HG02642 (cell line): Measurements from ENCODE around the gene OTOF.

ENCODE experiments used
- ATAC-seq: cut with Tn5 transposase; IDR thresholded peaks from one replicate; pipeline ENCODE4 v1.9.1; 2021; ENCODE audit warnings: mild to moderate bottlenecking; ENCODE audit not compliant: unreplicated experiment, poor library complexity

OTOF gene

GRCh38 chr2:26477911-26478253 lies at the start of gene OTOF:
OTOF (minus strand) TSS chr2:26478124.
- ATAC-seq: no peak

GRCh38 chr2:26526589-26526988 lies 48.7 kb upstream of the OTOF start:
- no peak for ATAC-seq

GRCh38 chr2:26526105-26526504 lies 48.2 kb upstream of the OTOF start:
- ATAC-seq: no peak

- no peak for ATAC-seq
Measured at GRCh38 chr2:26523750-26524149, 45.8 kb upstream of the OTOF start.

GRCh38 chr2:26522751-26523171 lies 44.8 kb upstream of the OTOF start:
- ATAC-seq: no peak

- no peak for ATAC-seq
Measured at GRCh38 chr2:26522325-26522724, 44.4 kb upstream of the OTOF start.

- no peak for ATAC-seq
Measured at GRCh38 chr2:26521913-26522180, 43.9 kb upstream of the OTOF start.

- ATAC-seq: no peak
Measured at GRCh38 chr2:26521054-26521912, 43.4 kb upstream of the OTOF start.

GRCh38 chr2:26520148-26520449 lies 42.2 kb upstream of the OTOF start:
- no peak for ATAC-seq

GRCh38 chr2:26519396-26520147 lies 41.6 kb upstream of the OTOF start:
- ATAC-seq: no peak

- ATAC-seq: no peak
Measured at GRCh38 chr2:26516781-26517180, 38.9 kb upstream of the OTOF start.

GRCh38 chr2:26516246-26516645 lies 38.3 kb upstream of the OTOF start:
- no peak for ATAC-seq

- ATAC-seq: no peak
Measured at GRCh38 chr2:26515771-26516170, 37.8 kb upstream of the OTOF start.

- no peak for ATAC-seq
Measured at GRCh38 chr2:26514045-26514444, 36.1 kb upstream of the OTOF start.

- ATAC-seq: no peak
Measured at GRCh38 chr2:26513261-26513660, 35.3 kb upstream of the OTOF start.

- no peak for ATAC-seq
Measured at GRCh38 chr2:26511466-26511865, 33.5 kb upstream of the OTOF start.

GRCh38 chr2:26510344-26510973 lies 32.5 kb upstream of the OTOF start:
- no peak for ATAC-seq

- ATAC-seq: no peak
Measured at GRCh38 chr2:26509141-26509540, 31.2 kb upstream of the OTOF start.

GRCh38 chr2:26507932-26508331 lies 30.0 kb upstream of the OTOF start:
- ATAC-seq: no peak

- no peak for ATAC-seq
Measured at GRCh38 chr2:26507088-26507487, 29.2 kb upstream of the OTOF start.

GRCh38 chr2:26506279-26506678 lies 28.4 kb upstream of the OTOF start:
- ATAC-seq: no peak

- ATAC-seq: no peak
Measured at GRCh38 chr2:26504002-26504401, 26.1 kb upstream of the OTOF start.
